Trophoblast cell (in vitro differentiated cells and primary cell): Measurements from ENCODE around the gene XKRX.
A peak's percentile ranks its signal among the peaks of the same experiment; 100 is the strongest.

Experiments used
- DNase-seq, 2 donors: peaks; one replicate each; pipeline ENCODE4 v3.0.0-alpha.2; 2016
- H2AFZ ChIP-seq: 2 replicates; pipeline ENCODE4 v1.6.1; 2013; ENCODE audit warnings: low read length, moderate library complexity, mild to moderate bottlenecking; ENCODE audit not compliant: insufficient read depth, poor library complexity
- H2AK5ac ChIP-seq: 2 replicates; pipeline ENCODE4 v1.6.1; 2013; ENCODE audit warnings: mild to moderate bottlenecking, low read length
- H2BK120ac ChIP-seq: 2 replicates; pipeline ENCODE4 v1.6.1; 2013; ENCODE audit warnings: low read length, mild to moderate bottlenecking, moderate library complexity; ENCODE audit not compliant: insufficient read depth, poor library complexity
- H2BK12ac ChIP-seq: 2 replicates; pipeline ENCODE4 v1.6.1; 2013; ENCODE audit warnings: mild to moderate bottlenecking, low read length, moderate library complexity
- H2BK5ac ChIP-seq: 2 replicates; pipeline ENCODE4 v1.6.1; 2013; ENCODE audit warnings: low read length, low read depth, moderate library complexity, mild to moderate bottlenecking; ENCODE audit not compliant: poor library complexity
- H3K14ac ChIP-seq: 2 replicates; pipeline ENCODE4 v1.6.1; 2013; ENCODE audit warnings: mild to moderate bottlenecking, low read length
- H3K18ac ChIP-seq: 2 replicates; pipeline ENCODE4 v1.6.1; 2013; ENCODE audit warnings: mild to moderate bottlenecking, low read length
- H3K23ac ChIP-seq: 2 replicates; pipeline ENCODE4 v1.6.1; 2013; ENCODE audit warnings: low read length
- H3K27ac ChIP-seq: 2 replicates; pipeline ENCODE4 v1.5.1; 2013; ENCODE audit warnings: low read depth, mild to moderate bottlenecking, inconsistent platforms, low read length, moderate library complexity
- H3K27me3 ChIP-seq: 2 replicates; pipeline ENCODE4 v1.6.1; 2013; ENCODE audit warnings: inconsistent platforms, mild to moderate bottlenecking, low read length, moderate library complexity; ENCODE audit not compliant: insufficient read depth
- H3K36me3 ChIP-seq, 2 experiments: 1 replicate in 1 of 2; 2 replicates in 1 of 2; pipeline ENCODE4 v1.6.1; 2013; ENCODE audit warnings: low read length in 2 of 2, mild to moderate bottlenecking in 2 of 2, moderate library complexity in 1 of 2; ENCODE audit not compliant: insufficient read depth in 2 of 2, control insufficient read depth in 1 of 2
- H3K4ac ChIP-seq: 2 replicates; pipeline ENCODE4 v1.6.1; 2013; ENCODE audit warnings: low read depth, mild to moderate bottlenecking, low read length, moderate library complexity
- H3K4me1 ChIP-seq, 2 experiments: 1 replicate in 1 of 2; 2 replicates in 1 of 2; pipeline ENCODE4 v1.6.1; 2013; ENCODE audit warnings: low read length in 2 of 2, mild to moderate bottlenecking in 2 of 2, moderate library complexity in 1 of 2; ENCODE audit not compliant: insufficient read depth in 2 of 2, control insufficient read depth in 1 of 2
- H3K4me2 ChIP-seq: 2 replicates; pipeline ENCODE4 v1.6.1; 2013; ENCODE audit warnings: inconsistent platforms, mild to moderate bottlenecking, low read length, moderate library complexity
- H3K4me3 ChIP-seq: 2 replicates; pipeline ENCODE4 v1.5.1; 2013; ENCODE audit warnings: mild to moderate bottlenecking, low read depth, low read length, inconsistent platforms
- H3K79me1 ChIP-seq: one replicate; pipeline ENCODE4 v1.6.1; 2013; ENCODE audit warnings: low read length
- H3K79me2 ChIP-seq: 2 replicates; pipeline ENCODE4 v1.6.1; 2013; ENCODE audit warnings: low read length, mild to moderate bottlenecking; ENCODE audit not compliant: control insufficient read depth, insufficient read depth, poor library complexity
- H3K9ac ChIP-seq: 2 replicates; pipeline ENCODE4 v1.6.1; 2013; ENCODE audit warnings: mild to moderate bottlenecking, low read length
- H3K9me3 ChIP-seq: 2 replicates; pipeline ENCODE4 v1.6.1; 2013; ENCODE audit warnings: low read depth, mild to moderate bottlenecking, control low read depth, inconsistent platforms, low read length; ENCODE audit not compliant: insufficient read depth
- H4K12ac ChIP-seq: 2 replicates; pipeline ENCODE4 v1.6.1; 2013; ENCODE audit warnings: low read depth, mild to moderate bottlenecking, low read length, moderate library complexity
- H4K8ac ChIP-seq: 2 replicates; pipeline ENCODE4 v1.6.1; 2013; ENCODE audit warnings: low read depth, mild to moderate bottlenecking, low read length, moderate library complexity
- H4K91ac ChIP-seq: one replicate; pipeline ENCODE4 v1.6.1; 2013; ENCODE audit warnings: low read depth, mild to moderate bottlenecking, low read length, moderate library complexity
- WGBS: extraction: QIAGEN DNeasy Blood & Tissue Kit; methylation state at CpG from one replicate; pipeline ENCODE4 v1.1.7; 2013; ENCODE audit warnings: missing lambda C conversion rate; ENCODE audit not compliant: insufficient read length, insufficient coverage; ENCODE audit errors: extremely low coverage; 5-methylcytosine and 5-hydroxymethylcytosine counted together

XKRX gene

DNA sequence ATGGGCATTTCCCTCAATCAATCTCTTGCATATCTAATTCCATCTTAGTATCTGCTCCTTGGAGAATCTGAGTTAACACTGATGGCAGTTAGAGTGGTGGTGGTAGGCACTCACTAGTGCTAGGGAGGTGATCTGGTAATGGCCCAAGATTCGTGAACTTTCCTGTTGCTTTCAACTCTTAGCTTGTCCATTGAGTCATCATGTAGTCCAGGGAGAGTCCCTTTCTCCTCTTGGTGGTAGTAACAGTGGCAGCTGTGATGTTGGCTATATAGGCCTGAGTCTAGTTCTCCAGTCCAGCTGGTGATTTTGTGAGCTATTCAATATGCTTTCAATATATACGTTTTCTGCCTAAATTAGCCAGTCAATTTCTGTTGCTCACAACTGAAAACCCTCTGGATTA, 7.0 kb upstream of the XKRX start:
- Histone ChIP-seq H3K4me1 (no peaks in the 10 kb centered on the region), H3K9ac (no peak overlapping the region), H3K36me3 (no peaks in the 10 kb centered on the region), H3K23ac (no peak overlapping the region), H3K79me1 (no peaks in the 10 kb centered on the region), H2BK5ac (no peak overlapping the region), H3K4ac (no peak overlapping the region), H3K18ac (no peak overlapping the region), H3K9me3 (no peaks in the 10 kb centered on the region), H2AFZ (no peak overlapping the region), H3K27me3 (no peaks in the 10 kb centered on the region), H4K12ac (no peak overlapping the region), H2AK5ac (no peak overlapping the region), H3K79me2 (no peaks in the 10 kb centered on the region), H3K27ac (no peak overlapping the region), H3K14ac (no peak overlapping the region), H2BK120ac (no peak overlapping the region), H3K4me3 (no peak overlapping the region), H4K91ac (no peak overlapping the region), H2BK12ac (no peak overlapping the region), H3K4me2 (no peak overlapping the region), H4K8ac (no peak overlapping the region)
- DNase-seq, result no peak
- no CpG with 5 or more reads among the region's 2 CpGs for WGBS

DNA sequence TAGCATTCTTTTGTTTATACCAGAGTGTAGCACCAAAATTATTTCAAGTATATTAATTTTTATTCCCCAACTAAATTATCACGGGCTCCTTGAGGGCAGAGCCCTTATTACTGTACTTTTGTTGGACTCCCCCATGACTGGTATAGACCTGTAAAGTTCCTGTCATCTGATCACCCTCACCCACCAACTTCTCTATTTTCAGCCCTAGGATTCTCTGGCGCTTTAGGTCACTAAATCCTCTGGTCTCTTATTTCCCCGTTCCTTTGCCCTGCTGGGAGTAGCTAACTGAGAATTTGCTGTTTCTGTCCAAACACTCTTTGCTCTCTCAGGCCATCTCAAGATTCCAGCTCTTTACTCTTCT, 3.2 kb upstream of the XKRX start:
- H3K9me3 ChIP-seq, result no peaks in the 10 kb centered on the region
- H2BK5ac ChIP-seq, result no peak overlapping the region
- no peaks in the 10 kb centered on the region for H3K36me3 ChIP-seq
- H4K8ac ChIP-seq, result no peak overlapping the region
- H2AFZ ChIP-seq, result no peak overlapping the region
- H3K27ac ChIP-seq, result no peak overlapping the region
- no peak overlapping the region for H3K4me3 ChIP-seq
- no peak overlapping the region for H2BK120ac ChIP-seq
- H3K9ac ChIP-seq, result no peak overlapping the region
- no peak overlapping the region for H3K4ac ChIP-seq
- WGBS, result no CpG with 5 or more reads among the region's 3 CpGs
- H4K91ac ChIP-seq, result no peak overlapping the region
- H3K79me1 ChIP-seq, result no peaks in the 10 kb centered on the region
- no peak overlapping the region for H4K12ac ChIP-seq
- no peak overlapping the region for H2BK12ac ChIP-seq
- H3K18ac ChIP-seq, result no peak overlapping the region
- no peak overlapping the region for H2AK5ac ChIP-seq
- no peaks in the 10 kb centered on the region for H3K27me3 ChIP-seq
- no peak for DNase-seq
- H3K4me2 ChIP-seq, result no peak overlapping the region
- H3K14ac ChIP-seq, result no peak overlapping the region
- H3K79me2 ChIP-seq, result no peaks in the 10 kb centered on the region
- H3K23ac ChIP-seq, result no peak overlapping the region
- H3K4me1 ChIP-seq, result no peaks in the 10 kb centered on the region

DNA sequence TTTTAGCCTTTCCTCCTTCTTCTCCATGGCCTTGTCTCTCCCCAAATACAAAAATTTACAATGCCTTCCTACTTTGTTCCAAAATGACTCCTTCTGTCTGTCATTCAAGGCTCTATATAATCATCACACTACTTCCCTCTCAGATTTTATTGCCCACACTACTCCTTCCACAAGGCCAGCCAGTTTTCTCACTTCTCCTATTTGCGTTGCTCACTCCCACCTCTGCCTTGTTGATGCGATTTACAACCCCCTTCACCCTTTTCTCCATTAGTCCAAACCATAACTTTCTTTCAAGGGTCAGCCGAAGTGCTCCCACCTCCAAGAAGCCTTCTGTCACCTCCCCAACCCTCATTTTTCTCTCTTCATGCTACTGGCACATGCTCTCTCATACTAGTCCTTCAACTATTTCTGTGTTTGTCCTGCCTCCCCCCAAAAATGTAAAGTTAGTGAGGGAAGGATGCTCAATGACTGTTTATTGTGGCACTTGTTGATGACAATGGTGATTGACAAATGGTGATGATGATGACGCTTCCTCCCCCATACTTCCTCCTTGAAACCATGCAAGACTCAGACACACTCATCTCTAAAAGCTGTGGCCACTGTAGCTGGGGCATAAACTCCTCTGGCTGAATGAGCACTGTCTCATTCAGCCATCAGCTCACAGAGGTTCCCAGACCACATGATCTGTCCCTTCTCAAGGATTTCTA, 2.7 kb upstream of the XKRX start:
- H3K4me1 ChIP-seq, result no peaks in the 10 kb centered on the region
- no peaks in the 10 kb centered on the region for H3K79me1 ChIP-seq
- no peak overlapping the region for H3K18ac ChIP-seq
- H2BK120ac ChIP-seq, result no peak overlapping the region
- no peak overlapping the region for H4K8ac ChIP-seq
- H3K27ac ChIP-seq, result no peak overlapping the region
- DNase-seq, result no peak
- H2AFZ ChIP-seq, result no peak overlapping the region
- H3K36me3 ChIP-seq, result no peaks in the 10 kb centered on the region
- no peaks in the 10 kb centered on the region for H3K9me3 ChIP-seq
- H3K4me2 ChIP-seq, result no peak overlapping the region
- no peak overlapping the region for H3K4me3 ChIP-seq
- no peak overlapping the region for H2BK12ac ChIP-seq
- H3K27me3 ChIP-seq, result no peaks in the 10 kb centered on the region
- no peak overlapping the region for H3K4ac ChIP-seq
- H3K9ac ChIP-seq, result no peak overlapping the region
- no peak overlapping the region for H2BK5ac ChIP-seq
- no peak overlapping the region for H2AK5ac ChIP-seq
- H4K12ac ChIP-seq, result no peak overlapping the region
- no peaks in the 10 kb centered on the region for H3K79me2 ChIP-seq
- no CpG with 5 or more reads among the region's 4 CpGs for whole genome bisulfite sequencing
- no peak overlapping the region for H3K14ac ChIP-seq
- H3K23ac ChIP-seq, result no peak overlapping the region
- no peak overlapping the region for H4K91ac ChIP-seq

DNA sequence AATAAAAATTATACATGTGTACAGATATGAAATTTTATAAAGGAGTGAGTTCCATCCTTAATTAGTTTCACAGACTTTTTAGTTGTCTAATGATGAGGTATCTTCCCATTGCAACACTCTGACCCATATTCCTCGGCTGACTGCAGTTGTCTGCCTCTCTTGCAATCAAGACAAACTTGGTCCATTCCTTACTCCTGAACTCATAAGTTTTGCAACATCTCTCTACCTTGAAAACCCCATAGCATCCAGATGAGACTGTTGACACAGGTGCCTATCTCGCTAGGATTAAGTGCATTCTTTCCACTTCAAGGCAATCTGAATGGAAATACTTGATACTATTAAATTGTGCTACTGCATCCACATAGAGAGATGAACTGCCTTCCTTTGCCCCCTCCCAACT, 2.3 kb downstream of the XKRX start:
- Histone ChIP-seq H4K12ac (no peak overlapping the region), H3K9ac (no peak overlapping the region), H3K27ac (no peak overlapping the region), H3K79me1 (no peaks in the 10 kb centered on the region), H4K91ac (no peak overlapping the region), H3K14ac (no peak overlapping the region), H3K4me2 (no peak overlapping the region), H3K18ac (no peak overlapping the region), H3K4ac (no peak overlapping the region), H3K4me3 (no peak overlapping the region), H3K36me3 (no peaks in the 10 kb centered on the region), H2AK5ac (no peak overlapping the region), H2AFZ (no peak overlapping the region), H3K79me2 (no peaks in the 10 kb centered on the region), H2BK120ac (no peak overlapping the region), H4K8ac (no peak overlapping the region), H3K9me3 (no peaks in the 10 kb centered on the region), H3K27me3 (no peaks in the 10 kb centered on the region), H3K4me1 (no peaks in the 10 kb centered on the region), H3K23ac (no peak overlapping the region), H2BK5ac (no peak overlapping the region), H2BK12ac (no peak overlapping the region)
- DNase-seq, result peak; percentile 42 to 78
- WGBS, result no CpG with 5 or more reads among the region's 2 CpGs
